GM18520 (cell line): Measurements from ENCODE around the gene PLA2G2F.

Source experiments
- ATAC-seq: cut with Tn5 transposase; IDR thresholded peaks from one replicate; pipeline ENCODE4 v1.9.1; 2021; ENCODE audit not compliant: unreplicated experiment

The PLA2G2F gene

GRCh38 chr1:20141466-20141865, 2.3 kb downstream of the PLA2G2F start:
- ATAC-seq: no peak

GRCh38 chr1:20142001-20142710, 3.0 kb downstream of the PLA2G2F start:
- no peak for ATAC-seq

GRCh38 chr1:20143318-20143717, 4.2 kb downstream of the PLA2G2F start:
- no peak for ATAC-seq

- no peak for ATAC-seq
Observed at GRCh38 chr1:20143734-20144565, 4.8 kb downstream of the PLA2G2F start.

GRCh38 chr1:20147846-20148570, 8.9 kb downstream of the PLA2G2F start:
- ATAC-seq: no peak

GRCh38 chr1:20148571-20149500, 9.7 kb downstream of the PLA2G2F start:
- no peak for ATAC-seq

- no peak for ATAC-seq
Observed at GRCh38 chr1:20149601-20150325, 10.6 kb downstream of the PLA2G2F start.

GRCh38 chr1:20150326-20150705, 11.2 kb downstream of the PLA2G2F start:
- no peak for ATAC-seq

GRCh38 chr1:20150969-20151368, 11.8 kb downstream of the PLA2G2F start:
- no peak for ATAC-seq

GRCh38 chr1:20151906-20152598, 12.9 kb downstream of the PLA2G2F start:
- peak; percentile 45 for ATAC-seq

GRCh38 chr1:20152599-20152930, 13.4 kb downstream of the PLA2G2F start:
- no peak for ATAC-seq

GRCh38 chr1:20153000-20153418, 13.9 kb downstream of the PLA2G2F start:
- ATAC-seq: no peak

- ATAC-seq: no peak
Observed at GRCh38 chr1:20154301-20154831, 15.2 kb downstream of the PLA2G2F start.

GRCh38 chr1:20158358-20159070, 19.4 kb downstream of the PLA2G2F start:
- no peak for ATAC-seq

- no peak for ATAC-seq
Observed at GRCh38 chr1:20160034-20160433, 20.9 kb downstream of the PLA2G2F start.

GRCh38 chr1:20164694-20165202, 25.6 kb downstream of the PLA2G2F start:
- no peak for ATAC-seq

GRCh38 chr1:20165522-20165951, 26.4 kb downstream of the PLA2G2F start:
- no peak for ATAC-seq

- no peak for ATAC-seq
Observed at GRCh38 chr1:20166051-20166450, 26.9 kb downstream of the PLA2G2F start.
